ENCODE data around the gene TICRR.

GRCh38 chr15:89657686-89658200 lies 82.5 kb downstream of the TICRR start:
- TF ChIP-seq MAZ (IDR thresholded peaks at IDR 0.05; ENCODE audit: borderline replicate concordance, low read depth, low read length) (no peak), CTCF (conservative IDR thresholded peaks at IDR 0.05; ENCODE audit: low read depth, low read length) (no peak), RFX5 (IDR thresholded peaks at IDR 0.05; ENCODE audit: low read depth, low read length) (no peak), CHD1 (IDR thresholded peaks at IDR 0.05; ENCODE audit: low read depth, low read length) (no peak), POLR2A (IDR thresholded peaks at IDR 0.05; ENCODE audit: low read depth, low read length) (no peak), MAFK (IDR thresholded peaks at IDR 0.05; ENCODE audit: low read depth, low read length) (no peak), SMC3 (IDR thresholded peaks at IDR 0.05; ENCODE audit: low read depth, low read length) (no peak), CEBPB (IDR thresholded peaks at IDR 0.05; ENCODE audit: low read depth, low read length) (no peak), RAD21 (IDR thresholded peaks at IDR 0.05; ENCODE audit: low read length) (no peak), MXI1 (IDR thresholded peaks at IDR 0.05; ENCODE audit: borderline replicate concordance, low read depth, low read length) (no peak), NFE2L2 (IDR thresholded peaks at IDR 0.05; ENCODE audit: low read depth, low read length) (no peak)
- TF ChIP-seq, protein P1, sequence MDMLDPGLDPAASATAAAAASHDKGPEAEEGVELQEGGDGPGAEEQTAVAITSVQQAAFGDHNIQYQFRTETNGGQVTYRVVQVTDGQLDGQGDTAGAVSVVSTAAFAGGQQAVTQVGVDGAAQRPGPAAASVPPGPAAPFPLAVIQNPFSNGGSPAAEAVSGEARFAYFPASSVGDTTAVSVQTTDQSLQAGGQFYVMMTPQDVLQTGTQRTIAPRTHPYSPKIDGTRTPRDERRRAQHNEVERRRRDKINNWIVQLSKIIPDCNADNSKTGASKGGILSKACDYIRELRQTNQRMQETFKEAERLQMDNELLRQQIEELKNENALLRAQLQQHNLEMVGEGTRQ (IDR thresholded peaks at IDR 0.05; ENCODE audit: low read depth, low read length), result no peak
